HG02885 (cell line): ENCODE measurements around the gene CYSLTR2.
"Not testable (repeated sequence)": the region's sequence is repeated elsewhere in the genome, so short reads cannot be mapped to it uniquely, and the experiment has no call there.

ENCODE experiments used
- ATAC-seq: cut with Tn5 transposase; IDR thresholded peaks from one replicate; pipeline ENCODE4 v1.9.1; 2021; ENCODE audit warnings: mild to moderate bottlenecking; ENCODE audit not compliant: unreplicated experiment, poor library complexity

CYSLTR2 gene

GRCh38 chr13:48682436-48682835 is 28.7 kb downstream of the CYSLTR2 start:
- ATAC-seq = no peak

GRCh38 chr13:48686636-48687210 is 33.0 kb downstream of the CYSLTR2 start:
- ATAC-seq = no peak

GRCh38 chr13:48687249-48687648 is 33.5 kb downstream of the CYSLTR2 start:
- ATAC-seq = no peak

GRCh38 chr13:48693998-48694397 is 40.3 kb downstream of the CYSLTR2 start:
- ATAC-seq = no peak

GRCh38 chr13:48695776-48696175 is 42.0 kb downstream of the CYSLTR2 start:
- no peak for ATAC-seq

- ATAC-seq = not testable (repeated sequence)
These were observed 42.9 kb downstream of the CYSLTR2 start for GRCh38 chr13:48696676-48697075.

GRCh38 chr13:48707405-48707804 is 53.7 kb downstream of the CYSLTR2 start:
- no peak for ATAC-seq

- ATAC-seq = no peak
These were observed 55.0 kb downstream of the CYSLTR2 start for GRCh38 chr13:48708764-48709163.

GRCh38 chr13:48709213-48709612 is 55.5 kb downstream of the CYSLTR2 start:
- ATAC-seq = no peak

GRCh38 chr13:48710160-48710559 is 56.4 kb downstream of the CYSLTR2 start:
- no peak for ATAC-seq

GRCh38 chr13:48712141-48712540 is 58.4 kb downstream of the CYSLTR2 start:
- ATAC-seq = no peak

- no peak for ATAC-seq
These were observed 62.2 kb downstream of the CYSLTR2 start for GRCh38 chr13:48715977-48716376.

GRCh38 chr13:48720621-48721020 is 66.9 kb downstream of the CYSLTR2 start:
- ATAC-seq = no peak

- no peak for ATAC-seq
These were observed 69.4 kb downstream of the CYSLTR2 start for GRCh38 chr13:48723168-48723567.

- ATAC-seq = no peak
These were observed 71.5 kb downstream of the CYSLTR2 start for GRCh38 chr13:48725271-48725670.

GRCh38 chr13:48726711-48727110 is 73.0 kb downstream of the CYSLTR2 start:
- no peak for ATAC-seq

GRCh38 chr13:48727241-48728011 is 73.7 kb downstream of the CYSLTR2 start:
- peak; percentile 67 for ATAC-seq

GRCh38 chr13:48728226-48728625 is 74.5 kb downstream of the CYSLTR2 start:
- ATAC-seq = no peak

- no peak for ATAC-seq
These were observed 75.1 kb downstream of the CYSLTR2 start for GRCh38 chr13:48728876-48729275.

GRCh38 chr13:48729856-48730255 is 76.1 kb downstream of the CYSLTR2 start:
- ATAC-seq = no peak

GRCh38 chr13:48731001-48731658 is 77.4 kb downstream of the CYSLTR2 start:
- ATAC-seq = no peak
